Vagina (tissue), 2 donors: ENCODE results near the gene SSU72.

Experiments
- POLR2A ChIP-seq, 2 donors: fragments of 450-650 bp; IDR thresholded peaks; one replicate each; pipeline ENCODE4 v1.6.1; 2017; ENCODE audit warnings: antibody characterized with exemption in 2 of 2, mild to moderate bottlenecking in 2 of 2, moderate library complexity in 2 of 2
- TF ChIP-seq, protein P1 (sequence below), 3 experiments: fragments of 450-650 bp in 2 of 3; fragments of 200-600 bp in 1 of 3; sonication (generic) in 1 of 3; IDR thresholded peaks; one replicate each; pipeline ENCODE4 v1.5.1; 2017 to 2019; ENCODE audit warnings: antibody characterized with exemption in 3 of 3, mild to moderate bottlenecking in 2 of 3, moderate library complexity in 2 of 3

GRCh38 chr1:1617925-1618324, 43.3 kb upstream of the SSU72 start:
- TF ChIP-seq, protein P1, sequence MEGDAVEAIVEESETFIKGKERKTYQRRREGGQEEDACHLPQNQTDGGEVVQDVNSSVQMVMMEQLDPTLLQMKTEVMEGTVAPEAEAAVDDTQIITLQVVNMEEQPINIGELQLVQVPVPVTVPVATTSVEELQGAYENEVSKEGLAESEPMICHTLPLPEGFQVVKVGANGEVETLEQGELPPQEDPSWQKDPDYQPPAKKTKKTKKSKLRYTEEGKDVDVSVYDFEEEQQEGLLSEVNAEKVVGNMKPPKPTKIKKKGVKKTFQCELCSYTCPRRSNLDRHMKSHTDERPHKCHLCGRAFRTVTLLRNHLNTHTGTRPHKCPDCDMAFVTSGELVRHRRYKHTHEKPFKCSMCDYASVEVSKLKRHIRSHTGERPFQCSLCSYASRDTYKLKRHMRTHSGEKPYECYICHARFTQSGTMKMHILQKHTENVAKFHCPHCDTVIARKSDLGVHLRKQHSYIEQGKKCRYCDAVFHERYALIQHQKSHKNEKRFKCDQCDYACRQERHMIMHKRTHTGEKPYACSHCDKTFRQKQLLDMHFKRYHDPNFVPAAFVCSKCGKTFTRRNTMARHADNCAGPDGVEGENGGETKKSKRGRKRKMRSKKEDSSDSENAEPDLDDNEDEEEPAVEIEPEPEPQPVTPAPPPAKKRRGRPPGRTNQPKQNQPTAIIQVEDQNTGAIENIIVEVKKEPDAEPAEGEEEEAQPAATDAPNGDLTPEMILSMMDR (IDR thresholded peaks at IDR 0.05): no peak
- TF ChIP-seq POLR2A (IDR thresholded peaks at IDR 0.05): no peak
